Measurements from ENCODE around the gene UTP14C. TPM values are rescaled to one million over a fixed set of nuclear protein-coding genes. Genes with fewer than 3 reads are reported as not detected.

The UTP14C gene
- total RNA-seq, 2 donors from 2014 or later = 13.9 to 26.0 TPM

- H3K27ac ChIP-seq = no peak overlapping the region
- DNase-seq (ENCODE audit: low spot score) = no peak
- peak overlapping the region; percentile 33 for H3K4me3 ChIP-seq
- ATAC-seq (ENCODE audit: insufficient number of reproducible peaks, low FRiP score, low read depth) = no peak
- TF ChIP-seq, protein P1, sequence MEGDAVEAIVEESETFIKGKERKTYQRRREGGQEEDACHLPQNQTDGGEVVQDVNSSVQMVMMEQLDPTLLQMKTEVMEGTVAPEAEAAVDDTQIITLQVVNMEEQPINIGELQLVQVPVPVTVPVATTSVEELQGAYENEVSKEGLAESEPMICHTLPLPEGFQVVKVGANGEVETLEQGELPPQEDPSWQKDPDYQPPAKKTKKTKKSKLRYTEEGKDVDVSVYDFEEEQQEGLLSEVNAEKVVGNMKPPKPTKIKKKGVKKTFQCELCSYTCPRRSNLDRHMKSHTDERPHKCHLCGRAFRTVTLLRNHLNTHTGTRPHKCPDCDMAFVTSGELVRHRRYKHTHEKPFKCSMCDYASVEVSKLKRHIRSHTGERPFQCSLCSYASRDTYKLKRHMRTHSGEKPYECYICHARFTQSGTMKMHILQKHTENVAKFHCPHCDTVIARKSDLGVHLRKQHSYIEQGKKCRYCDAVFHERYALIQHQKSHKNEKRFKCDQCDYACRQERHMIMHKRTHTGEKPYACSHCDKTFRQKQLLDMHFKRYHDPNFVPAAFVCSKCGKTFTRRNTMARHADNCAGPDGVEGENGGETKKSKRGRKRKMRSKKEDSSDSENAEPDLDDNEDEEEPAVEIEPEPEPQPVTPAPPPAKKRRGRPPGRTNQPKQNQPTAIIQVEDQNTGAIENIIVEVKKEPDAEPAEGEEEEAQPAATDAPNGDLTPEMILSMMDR (IDR thresholded peaks at IDR 0.05) = no peak
- no peaks in the 10 kb centered on the region for H3K9me3 ChIP-seq
- H3K27me3 ChIP-seq (replicated peaks; ENCODE audit: insufficient read depth) = no peaks in the 10 kb centered on the region
- no peaks in the 10 kb centered on the region for H3K36me3 ChIP-seq
- peaks cover 7 to 30% of the 10 kb centered on the region in 2 donors for H3K4me1 ChIP-seq (ENCODE audit: control insufficient read depth in 1 of 2, low read depth in 2 of 2)
Measured at GRCh38 chr13:51998723-51999509, 25.6 kb upstream of the UTP14C start.

GRCh38 chr13:51999510-51999911, 25.0 kb upstream of the UTP14C start:
- Histone ChIP-seq H3K9me3 (no peaks in the 10 kb centered on the region), H3K4me3 (peak overlapping the region; percentile 33), H3K36me3 (no peaks in the 10 kb centered on the region), H3K4me1 (ENCODE audit: control insufficient read depth in 1 of 2, low read depth in 2 of 2) (peaks cover 7 to 30% of the 10 kb centered on the region in 2 donors), H3K27me3 (replicated peaks; ENCODE audit: insufficient read depth) (no peaks in the 10 kb centered on the region), H3K27ac (no peak overlapping the region)
- DNase-seq (ENCODE audit: low spot score) = no peak
- ATAC-seq (ENCODE audit: insufficient number of reproducible peaks, low FRiP score, low read depth) = no peak
- TF ChIP-seq, protein P1 (IDR thresholded peaks at IDR 0.05) = no peak

- no peaks in the 10 kb centered on the region for H3K36me3 ChIP-seq
- H3K4me3 ChIP-seq = peak overlapping the region; percentile 33
- no peak for ATAC-seq (ENCODE audit: insufficient number of reproducible peaks, low FRiP score, low read depth)
- no peak overlapping the region for H3K27ac ChIP-seq
- peaks cover 7 to 30% of the 10 kb centered on the region in 2 donors for H3K4me1 ChIP-seq (ENCODE audit: control insufficient read depth in 1 of 2, low read depth in 2 of 2)
- H3K9me3 ChIP-seq = no peaks in the 10 kb centered on the region
- H3K27me3 ChIP-seq (replicated peaks; ENCODE audit: insufficient read depth) = no peaks in the 10 kb centered on the region
- TF ChIP-seq, protein P1 (IDR thresholded peaks at IDR 0.05) = no peak
- DNase-seq (ENCODE audit: low spot score) = no peak
Measured at GRCh38 chr13:51999921-52000320, 24.6 kb upstream of the UTP14C start.

DNA sequence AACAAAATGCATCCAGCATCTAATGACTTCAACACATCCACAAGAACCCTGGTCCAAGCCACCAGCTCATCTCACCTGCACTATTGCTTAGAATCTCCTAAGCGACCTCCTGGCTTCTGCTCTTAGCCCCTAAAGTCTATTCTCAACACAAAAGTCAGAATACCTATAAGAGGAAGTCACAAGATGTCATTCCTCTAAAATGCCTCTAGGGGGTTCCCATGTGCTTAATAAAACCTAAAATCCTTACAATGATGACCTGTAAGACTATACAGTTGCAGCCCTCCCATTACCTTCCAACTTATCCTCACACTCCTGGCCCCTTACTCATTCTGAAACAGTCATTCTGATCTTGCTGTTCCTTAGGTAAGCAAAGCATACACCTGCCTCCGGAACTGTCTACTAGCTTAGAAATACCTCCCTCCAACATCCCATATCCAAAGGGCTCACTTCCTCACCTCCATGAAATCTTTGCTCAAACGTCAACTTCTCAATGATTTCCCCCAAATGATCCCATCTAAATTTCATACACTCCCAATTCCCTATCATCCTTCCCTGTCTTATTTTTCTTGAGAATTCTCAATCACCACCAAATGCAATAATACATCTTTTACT, 23.3 kb upstream of the UTP14C start:
- no peaks in the 10 kb centered on the region for H3K9me3 ChIP-seq
- H3K36me3 ChIP-seq = no peaks in the 10 kb centered on the region
- no peak for ATAC-seq (ENCODE audit: insufficient number of reproducible peaks, low FRiP score, low read depth)
- H3K27ac ChIP-seq = no peak overlapping the region
- no peak for DNase-seq (ENCODE audit: low spot score)
- TF ChIP-seq, protein P1 (IDR thresholded peaks at IDR 0.05) = peak; percentile 63
- peaks cover 3 to 19% of the 10 kb centered on the region in 2 donors for H3K4me1 ChIP-seq (ENCODE audit: control insufficient read depth in 1 of 2, low read depth in 2 of 2)
- no peaks in the 10 kb centered on the region for H3K27me3 ChIP-seq (replicated peaks; ENCODE audit: insufficient read depth)
- H3K4me3 ChIP-seq = no peak overlapping the region

DNA sequence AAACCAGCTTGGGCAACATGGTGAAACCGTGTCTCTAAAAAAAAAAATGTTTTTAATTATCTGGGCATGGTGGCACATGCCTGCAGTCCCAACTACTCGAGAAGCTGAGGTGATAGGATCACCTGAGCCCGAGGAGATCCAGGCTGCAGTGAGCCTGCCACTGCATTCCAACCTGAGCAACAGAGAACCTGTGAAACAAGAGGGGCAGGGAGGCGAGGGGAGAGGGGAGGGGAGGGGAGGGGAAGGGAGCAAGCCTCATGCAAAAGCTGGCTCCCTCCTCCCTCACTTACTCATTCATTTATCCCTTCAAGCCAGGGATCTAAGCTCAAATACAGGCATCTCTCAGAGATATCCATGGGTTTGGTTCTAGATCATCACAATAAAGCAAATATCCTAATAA, 22.1 kb upstream of the UTP14C start:
- TF ChIP-seq, protein P1 (IDR thresholded peaks at IDR 0.05) = no peak
- H3K36me3 ChIP-seq = no peaks in the 10 kb centered on the region
- H3K4me1 ChIP-seq (ENCODE audit: control insufficient read depth in 1 of 2, low read depth in 2 of 2) = peaks cover 3 to 14% of the 10 kb centered on the region in 2 donors
- no peak overlapping the region for H3K27ac ChIP-seq
- no peaks in the 10 kb centered on the region for H3K9me3 ChIP-seq
- H3K27me3 ChIP-seq (replicated peaks; ENCODE audit: insufficient read depth) = no peaks in the 10 kb centered on the region
- H3K4me3 ChIP-seq = no peak overlapping the region
- ATAC-seq (ENCODE audit: insufficient number of reproducible peaks, low FRiP score, low read depth) = no peak
- DNase-seq (ENCODE audit: low spot score) = no peak
